Upper lobe of left lung (tissue), 4 donors: Measurements from ENCODE around the gene TLR8.

ENCODE experiments used
- CTCF ChIP-seq, 6 experiments: fragments of 450-650 bp in 4 of 6; fragments of 200-600 bp in 2 of 6; sonication (generic) in 2 of 6; IDR thresholded peaks; one replicate each; pipeline ENCODE4 v1.5.1; 2016 to 2019; ENCODE audit warnings: antibody characterized with exemption in 6 of 6
- POLR2A ChIP-seq, 4 donors: fragments of 450-650 bp; IDR thresholded peaks; one replicate each; pipeline ENCODE4 v1.5.1; 2016 to 2017; ENCODE audit warnings: antibody characterized with exemption in 4 of 4, mild to moderate bottlenecking in 2 of 4

GRCh38 chrX:12896935-12897334 is 9.5 kb upstream of the TLR8 start:
- no peak for TF ChIP-seq CTCF (IDR thresholded peaks at IDR 0.05)
- no peak for TF ChIP-seq POLR2A (IDR thresholded peaks at IDR 0.05)
